K562 (cell line): Measurements from ENCODE around the gene CLSTN2. TPM values are rescaled to one million over a fixed set of nuclear protein-coding genes. Genes with fewer than 3 reads are reported as not detected.

ENCODE experiments used
- ATAC-seq: fragments of 200-7000 bp; cut with Tn5 transposase; 3 replicates; pipeline ENCODE4 v1.9.1; 2020; ENCODE audit warnings: moderate library complexity
- BruUV-seq: library from RNA; stranded (reverse); fragments of 400-500 nt; replicated peaks from 2 replicates; lab custom pipeline; 2021; lab: Mats Ljungman, UMichigan
- CTCF ChIA-PET: fragments of 300-600 bp; formaldehyde crosslinking; extraction: SDS; loops from one replicate; lab custom pipeline; 2021; ENCODE audit warnings: low intra/inter-chr PET ratio; lab: Yijun Ruan, JAX
- POLR2A ChIA-PET: fragments of 300-600, 350-650 bp; sonication (Branson Sonifier 250); formaldehyde crosslinking; extraction: SDS; loops from one replicate; lab custom pipeline; 2021; ENCODE audit warnings: antibody characterized with exemption, inconsistent platforms; lab: Yijun Ruan, JAX
- DNase-seq, 4 experiments: peaks; one replicate each; pipeline versions ENCODE4 v3.0.0 to v3.0.0-alpha.2; 2011 to 2018; ENCODE audit warnings: low spot score in 3 of 4, mixed read lengths in 3 of 4; ENCODE audit errors: extremely low read depth in 1 of 4
- FAIRE-seq: peaks from 2 replicates; lab custom pipeline; 2011; peaks lifted over from hg19 to GRCh38; lab: Jason Lieb, UNC
- H2AFZ ChIP-seq: 2 replicates; pipeline ENCODE4 v1.6.0; 2011; ENCODE audit warnings: low read depth, low read length, control low read depth, inconsistent platforms
- H3K27ac ChIP-seq: fragments of 200-600 bp; 3 replicates; pipeline ENCODE4 v1.8.0; 2011; ENCODE audit warnings: low read depth, mild to moderate bottlenecking, control low read depth, inconsistent platforms, low read length, moderate library complexity, mixed read lengths; ENCODE audit errors: extremely low read depth
- H3K27me3 ChIP-seq, 2 experiments: fragments of 300-600 bp in 1 of 2; 2 replicates in 1 of 2; 3 replicates in 1 of 2; pipeline versions ENCODE4 v1.6.0 to v1.8.0; 2011; ENCODE audit warnings: inconsistent platforms in 2 of 2, low read length in 2 of 2, mild to moderate bottlenecking in 1 of 2, mixed read lengths in 1 of 2, moderate library complexity in 1 of 2; ENCODE audit not compliant: control insufficient read depth in 2 of 2, insufficient read depth in 2 of 2
- H3K36me3 ChIP-seq: fragments of 300-600 bp; 3 replicates; pipeline ENCODE4 v1.8.0; 2011; ENCODE audit warnings: mild to moderate bottlenecking, low read length, inconsistent platforms; ENCODE audit not compliant: control insufficient read depth, insufficient read depth
- H3K4me1 ChIP-seq, 2 experiments: fragments of 200-600 bp in 1 of 2; replicated peaks in 1 of 2; 2 replicates in 1 of 2; 3 replicates in 1 of 2; pipeline versions ENCODE4 v1.5.1 to v1.8.0; 2011; ENCODE audit warnings: inconsistent platforms in 2 of 2, low read length in 2 of 2, mild to moderate bottlenecking in 1 of 2, mixed read lengths in 1 of 2, moderate library complexity in 1 of 2; ENCODE audit not compliant: control insufficient read depth in 2 of 2, insufficient read depth in 2 of 2
- H3K4me2 ChIP-seq: 2 replicates; pipeline ENCODE4 v1.6.1; 2011; ENCODE audit warnings: low read length, control low read depth, inconsistent platforms, mixed read lengths; ENCODE audit not compliant: insufficient read depth
- H3K4me3 ChIP-seq: fragments of 200-600 bp; sonication (generic), shearing (Covaris generic); 2 replicates; pipeline ENCODE4 v1.5.1; 2016; ENCODE audit warnings: control low read depth, inconsistent platforms
- H3K79me2 ChIP-seq: fragments of 200-600 bp; 3 replicates; pipeline ENCODE4 v1.8.0; 2011; ENCODE audit warnings: low read length, inconsistent platforms; ENCODE audit not compliant: control insufficient read depth, insufficient read depth
- H3K9ac ChIP-seq, 2 experiments: 2 replicates each; pipeline versions ENCODE4 v1.6.0 to v1.6.1; 2011; ENCODE audit warnings: low read depth in 2 of 2, low read length in 2 of 2, control low read depth in 1 of 2, inconsistent platforms in 1 of 2, mild to moderate bottlenecking in 1 of 2, mixed read lengths in 1 of 2; ENCODE audit not compliant: insufficient read depth in 1 of 2
- H3K9me1 ChIP-seq: one replicate; pipeline ENCODE4 v1.6.0; 2011; ENCODE audit warnings: inconsistent platforms, mild to moderate bottlenecking, low read length, moderate library complexity; ENCODE audit not compliant: control insufficient read depth, insufficient read depth
- H3K9me3 ChIP-seq: replicated peaks from 2 replicates; pipeline ENCODE4 v1.5.1; 2011; ENCODE audit warnings: low read depth, low read length, inconsistent platforms; ENCODE audit not compliant: control insufficient read depth, insufficient read depth
- H4K20me1 ChIP-seq: replicated peaks from 2 replicates; pipeline ENCODE4 v1.6.1; 2011; ENCODE audit warnings: low read length, inconsistent platforms, mixed read lengths; ENCODE audit not compliant: control insufficient read depth, insufficient read depth
- CTCF ChIP-seq, 3 experiments: IDR thresholded peaks in 2 of 3; conservative IDR thresholded peaks in 1 of 3; 2 replicates each; pipeline ENCODE4 v1.5.1; 2011 to 2012; ENCODE audit warnings: low read length in 3 of 3, mild to moderate bottlenecking in 3 of 3, control low read depth in 2 of 3, improper control_type of control experiment in 1 of 3, inconsistent platforms in 1 of 3, low read depth in 1 of 3, mixed read lengths in 1 of 3, moderate library complexity in 1 of 3; ENCODE audit not compliant: insufficient read depth in 2 of 3
- DEAF1 ChIP-seq: fragments of 450-650 bp; formaldehyde crosslinking; IDR thresholded peaks from 2 replicates; pipeline ENCODE4 v1.4.0; 2020; ENCODE audit warnings: mild to moderate bottlenecking, moderate library complexity
- MAFG ChIP-seq: fragments of 450-650 bp; conservative IDR thresholded peaks from 2 replicates; pipeline ENCODE4 v1.6.1; 2016; ENCODE audit warnings: missing genetic modification characterization, missing compliant biosample characterization
- MAFK ChIP-seq: IDR thresholded peaks from 2 replicates; pipeline ENCODE4 v1.6.1; 2011; ENCODE audit warnings: low read length, improper control_type of control experiment
- MCM2 ChIP-seq: fragments of 450-650 bp; IDR thresholded peaks from 2 replicates; pipeline ENCODE4 v1.6.1; 2017; ENCODE audit warnings: low read depth, mild to moderate bottlenecking
- RAD21 ChIP-seq, 2 experiments: fragments of 250-450 bp in 1 of 2; fragments of 450-650 bp in 1 of 2; sonication (Bioruptor Pico) in 1 of 2; formaldehyde crosslinking in 1 of 2; IDR thresholded peaks in 1 of 2; conservative IDR thresholded peaks in 1 of 2; 2 replicates each; pipeline versions ENCODE4 v1.4.0 to v1.8.0; 2020 to 2022; ENCODE audit warnings: mild to moderate bottlenecking in 2 of 2, moderate library complexity in 1 of 2
- SMC3 ChIP-seq: conservative IDR thresholded peaks from 2 replicates; pipeline ENCODE4 v1.6.1; 2011; ENCODE audit warnings: low read depth, low read length, improper control_type of control experiment; ENCODE audit not compliant: insufficient read depth
- STAG1 ChIP-seq: sonication (generic); formaldehyde crosslinking; IDR thresholded peaks from 2 replicates; pipeline ENCODE4 v1.5.0; 2020; ENCODE audit warnings: missing genetic modification reagents, borderline replicate concordance
- ZNF589 ChIP-seq: fragments of 200-800 bp; sonication (Bioruptor generic); IDR thresholded peaks from 2 replicates; pipeline ENCODE4 v1.6.1; 2016; ENCODE audit warnings: low read depth, missing genetic modification characterization, missing compliant biosample characterization
- WGBS: fragments of 100-300 bp; shearing (Covaris generic); methylation state at CpG from one replicate; pipeline ENCODE4 v1.1.6; 2016; ENCODE audit warnings: low coverage, mixed read lengths; ENCODE audit not compliant: insufficient coverage; ENCODE audit errors: missing lambda C conversion rate; 5-methylcytosine and 5-hydroxymethylcytosine counted together
- in situ Hi-C: fragments of 300-500 bp; cut with MboI; formaldehyde crosslinking; loops from 4 replicates; pipeline ENCODE4 v1.15.0; 2018; ENCODE audit warnings: inconsistent platforms, mixed read lengths
- intact Hi-C: fragments of 100-400 bp; cut with micrococcal nuclease; formaldehyde crosslinking; loops from 2 replicates; pipeline ENCODE4 v1.14.2; 2022
- polyA plus RNA-seq, 8 experiments: library from polyadenylated mRNA; depleted of rRNA in 4 of 8; stranded (reverse) in 5 of 8; unstranded in 3 of 8; fragments of >200 nt; fragmentation: Nextera tagmentation in 2 of 8; fragmentation: Illumina TruSeq in 1 of 8; extraction: Ambion mirVana in 2 of 8; extraction: Trizol in 1 of 8; gene quantifications; 2 replicates each; pipeline versions ENCODE4 v1.2.1 to v1.2.3, GENCODE V29; 2011 to 2014; ENCODE audit warnings: inconsistent platforms in 1 of 8, missing spikeins in 1 of 8
- total RNA-seq, 7 experiments: library from RNA; depleted of rRNA in 6 of 7; stranded (reverse); fragments of >200 nt in 6 of 7; fragmentation: Illumina TruSeq in 2 of 7; extraction: Trizol in 2 of 7; gene quantifications; 2 replicates each; pipeline versions ENCODE4 v1.2.1 to v1.2.3, GENCODE V29; 2011 to 2021; ENCODE audit warnings: low replicate concordance in 1 of 7

The CLSTN2 gene
- total and polyA plus RNA-seq, 9 of the 15 experiments (the other 6 are each of a cell fraction or from before 2014, with no cell fraction given), result 0.02 to 0.04 (median 0.04) TPM; not detected in 6

GRCh38 chr3:140051019-140051957 is 116.3 kb downstream of the CLSTN2 start:
- TF ChIP-seq CTCF (IDR thresholded peaks at IDR 0.05 in 2 of 3, conservative IDR thresholded peaks at IDR 0.05 in 1 of 3; ENCODE audit: insufficient read depth in 2 of 3, low read depth in 1 of 3, low read length in 3 of 3) (peak; percentile 60 to 74 (median 62)), MCM2 (no peak), MAFG (tag) (peak; percentile 22; the same call in 1 of the 2 replicates), MAFK (0 out of 2 replicates have a peak, but pooled peaks have one; percentile 5), STAG1 (CRISPR knock-in tag) (peak; percentile 25; the same call in 1 of the 2 replicates), ZNF589 (CRISPR knock-in tag) (no peak), RAD21 (CRISPR knock-in tag; conservative IDR thresholded peaks at IDR 0.05 in 1 of 2, IDR thresholded peaks at IDR 0.05 in 1 of 2) (peak; percentile 57 to 70), DEAF1 (CRISPR knock-in tag) (peak; percentile 28; the same call in 1 of the 2 replicates), SMC3 (peak; percentile 34; the same call in 1 of the 2 replicates)
- Histone ChIP-seq H3K4me1 (no peaks in the 10 kb centered on the region), H3K4me2 (no peak overlapping the region), H3K9me3 (no peaks in the 10 kb centered on the region), H3K36me3 (no peaks in the 10 kb centered on the region), H3K79me2 (no peaks in the 10 kb centered on the region), H3K9me1 (no peaks in the 10 kb centered on the region), H3K9ac (no peak overlapping the region), H4K20me1 (0 out of 2 replicates have a peak, but pooled peaks cover 5% of the 10 kb centered on the region), H2AFZ (no peak overlapping the region), H3K27ac (no peak overlapping the region), H3K4me3 (no peak overlapping the region), H3K27me3 (no peaks in the 10 kb centered on the region; a peak in 2 of 5 replicates)
- intact Hi-C loops, result loop anchor here (10.0 kb wide), 1 partner anchor 626 kb away; no protein-coding TSS in a partner anchor
- peak; percentile 70 for FAIRE-seq
- CTCF ChIA-PET, result no interaction called here
- BruUV-seq, result no TSS peak
- whole genome bisulfite sequencing, result 2% methylated on average over 12 of the region's 12 CpGs
- POLR2A ChIA-PET, result interaction anchor here (1.3 kb wide), 1 partner anchor 15 kb away, joined by 3 read pairs; no protein-coding TSS in a partner anchor
- ATAC-seq, result peak; percentile 79
- in situ Hi-C loops, result no loop called here
- DNase-seq, result peak; percentile 11 to 36 (median 20)
